GM11168 (cell line): ENCODE data around the gene PTPN6.

Experiments used
- in situ Hi-C: fragments of 300-500 bp; cut with MboI; formaldehyde crosslinking; loops from one replicate; pipeline ENCODE4 v1.12.0; 2022; ENCODE audit warnings: low sequenced_read_pairs; ENCODE audit not compliant: unreplicated experiment

The PTPN6 gene

GRCh38 chr12:6938353-6939190 is 12.6 kb upstream of the PTPN6 start:
- in situ Hi-C loops: no loop called here

- in situ Hi-C loops: no loop called here
These were observed 12.0 kb upstream of the PTPN6 start for GRCh38 chr12:6939191-6939540.

- in situ Hi-C loops: no loop called here
These were observed 9.9 kb upstream of the PTPN6 start for GRCh38 chr12:6941267-6941666.

GRCh38 chr12:6941782-6942181 is 9.4 kb upstream of the PTPN6 start:
- in situ Hi-C loops: no loop called here

- in situ Hi-C loops: no loop called here
These were observed 8.9 kb upstream of the PTPN6 start for GRCh38 chr12:6942331-6942665.

- in situ Hi-C loops: no loop called here
These were observed 7.8 kb upstream of the PTPN6 start for GRCh38 chr12:6943389-6943721.

GRCh38 chr12:6943722-6944380 is 7.3 kb upstream of the PTPN6 start, which contains the start of the genes C12orf57 and RNU7-1:
Gene C12orf57, plus strand, starts transcription at chr12:6944022. Its CDS starts 100 bp downstream, at chr12:6944122.
Gene RNU7-1, plus strand, starts transcription at chr12:6943816.
- in situ Hi-C loops: no loop called here

- in situ Hi-C loops: no loop called here
These were observed 6.6 kb upstream of the PTPN6 start for GRCh38 chr12:6944381-6945186.

- in situ Hi-C loops: no loop called here
These were observed 5.5 kb upstream of the PTPN6 start for GRCh38 chr12:6945613-6946012.

- in situ Hi-C loops: no loop called here
These were observed 4.9 kb upstream of the PTPN6 start for GRCh38 chr12:6946033-6946919.

- in situ Hi-C loops: no loop called here
These were observed 4.2 kb upstream of the PTPN6 start for GRCh38 chr12:6946920-6947374.

GRCh38 chr12:6947615-6948014 is 3.5 kb upstream of the PTPN6 start:
- in situ Hi-C loops: no loop called here

GRCh38 chr12:6948873-6949594 is 2.1 kb upstream of the PTPN6 start:
- in situ Hi-C loops: no loop called here

GRCh38 chr12:6950401-6950801 is 755 bp upstream of the PTPN6 start:
- in situ Hi-C loops: no loop called here

GRCh38 chr12:6951551-6952120 is 480 bp downstream of the PTPN6 start:
- in situ Hi-C loops: no loop called here

- in situ Hi-C loops: no loop called here
These were observed 1.1 kb downstream of the PTPN6 start for GRCh38 chr12:6952121-6952862.

GRCh38 chr12:6952863-6953441 is 1.8 kb downstream of the PTPN6 start:
- in situ Hi-C loops: no loop called here
